ENCODE results near the gene FOXL2NB. TPM values are rescaled to one million over a fixed set of nuclear protein-coding genes. Genes with fewer than 3 reads are reported as not detected.
A peak's percentile ranks its signal among the peaks of the same experiment; 100 is the strongest.

FOXL2NB gene
- total RNA-seq, 1 donor from 2014 or later, result 5.2 TPM

- TF ChIP-seq EZH2 (IDR thresholded peaks at IDR 0.05; ENCODE audit: insufficient read depth, low read length), result peak; percentile 98
- no peak for TF ChIP-seq CTCF (IDR thresholded peaks at IDR 0.05; ENCODE audit: insufficient read depth, low read depth, low read length)
- no peak overlapping the region for H3K9ac ChIP-seq (ENCODE audit: low read length)
- peaks cover 3% of the 10 kb centered on the region for H3K4me1 ChIP-seq (ENCODE audit: insufficient read depth, low read length)
- no peak for FAIRE-seq
- Mint-ChIP-seq H3K9me3 (ENCODE audit: unreplicated experiment) (peaks cover 7% of the 10 kb centered on the region), H3K4me3 (ENCODE audit: unreplicated experiment) (no peak overlapping the region), H3K27me3 (ENCODE audit: low read depth, unreplicated experiment) (peaks cover 87% of the 10 kb centered on the region), H3K4me1 (ENCODE audit: low read depth, unreplicated experiment) (peaks cover 5% of the 10 kb centered on the region), H3K27ac (ENCODE audit: unreplicated experiment) (no peak overlapping the region), H3K36me3 (ENCODE audit: low read depth, unreplicated experiment) (peaks cover 2% of the 10 kb centered on the region)
- no peak overlapping the region for H2AFZ ChIP-seq (ENCODE audit: low read depth, low read length)
- H3K36me3 ChIP-seq (ENCODE audit: insufficient read depth, low read length), result no peaks in the 10 kb centered on the region
- no peaks in the 10 kb centered on the region for H3K79me2 ChIP-seq (ENCODE audit: insufficient read depth, low read length)
- peaks cover 3% of the 10 kb centered on the region for H3K9me3 ChIP-seq (ENCODE audit: insufficient read depth, low read depth, low read length)
- no peak for DNase-seq (ENCODE audit: low read depth)
- H4K20me1 ChIP-seq (ENCODE audit: insufficient read depth, low read length), result peaks cover 38% of the 10 kb centered on the region
- no peak overlapping the region for H3K4me3 ChIP-seq (ENCODE audit: insufficient read depth, low read depth, low read length)
- H3K27ac ChIP-seq (ENCODE audit: low read depth, low read length), result no peak overlapping the region
- no peak overlapping the region for H3K4me2 ChIP-seq (ENCODE audit: low read length)
- peaks cover 79% of the 10 kb centered on the region for H3K27me3 ChIP-seq (ENCODE audit: insufficient read depth, low read length)
These were observed 8.8 kb upstream of the FOXL2NB start for GRCh38 chr3:138938056-138938876.

GRCh38 chr3:138938877-138939560, 8.0 kb upstream of the FOXL2NB start:
- peaks cover 43% of the 10 kb centered on the region for H4K20me1 ChIP-seq (ENCODE audit: insufficient read depth, low read length)
- H3K4me1 ChIP-seq (ENCODE audit: insufficient read depth, low read length), result peaks cover 3% of the 10 kb centered on the region
- peaks cover 86% of the 10 kb centered on the region for H3K27me3 ChIP-seq (ENCODE audit: insufficient read depth, low read length)
- H3K4me2 ChIP-seq (ENCODE audit: low read length), result no peak overlapping the region
- no peak overlapping the region for H3K27ac Mint-ChIP-seq (ENCODE audit: unreplicated experiment)
- H3K36me3 ChIP-seq (ENCODE audit: insufficient read depth, low read length), result no peaks in the 10 kb centered on the region
- H3K4me3 Mint-ChIP-seq (ENCODE audit: unreplicated experiment), result no peak overlapping the region
- H3K27ac ChIP-seq (ENCODE audit: low read depth, low read length), result no peak overlapping the region
- H3K4me3 ChIP-seq (ENCODE audit: insufficient read depth, low read depth, low read length), result no peak overlapping the region
- peak; percentile 13 for TF ChIP-seq EZH2 (IDR thresholded peaks at IDR 0.05; ENCODE audit: insufficient read depth, low read length)
- TF ChIP-seq CTCF (IDR thresholded peaks at IDR 0.05; ENCODE audit: insufficient read depth, low read depth, low read length), result no peak
- H3K36me3 Mint-ChIP-seq (ENCODE audit: low read depth, unreplicated experiment), result peaks cover 4% of the 10 kb centered on the region
- no peaks in the 10 kb centered on the region for H3K79me2 ChIP-seq (ENCODE audit: insufficient read depth, low read length)
- peaks cover 3% of the 10 kb centered on the region for H3K9me3 ChIP-seq (ENCODE audit: insufficient read depth, low read depth, low read length)
- FAIRE-seq, result no peak
- DNase-seq (ENCODE audit: low read depth), result no peak
- H3K27me3 Mint-ChIP-seq (ENCODE audit: low read depth, unreplicated experiment), result peaks cover 89% of the 10 kb centered on the region
- peaks cover 8% of the 10 kb centered on the region for H3K4me1 Mint-ChIP-seq (ENCODE audit: low read depth, unreplicated experiment)
- H3K9me3 Mint-ChIP-seq (ENCODE audit: unreplicated experiment), result peaks cover 12% of the 10 kb centered on the region
- no peak overlapping the region for H3K9ac ChIP-seq (ENCODE audit: low read length)
- H2AFZ ChIP-seq (ENCODE audit: low read depth, low read length), result no peak overlapping the region

Measured in astrocyte (in vitro differentiated cells and primary cell).